ENCODE measurements around the gene NAA10.

DNA sequence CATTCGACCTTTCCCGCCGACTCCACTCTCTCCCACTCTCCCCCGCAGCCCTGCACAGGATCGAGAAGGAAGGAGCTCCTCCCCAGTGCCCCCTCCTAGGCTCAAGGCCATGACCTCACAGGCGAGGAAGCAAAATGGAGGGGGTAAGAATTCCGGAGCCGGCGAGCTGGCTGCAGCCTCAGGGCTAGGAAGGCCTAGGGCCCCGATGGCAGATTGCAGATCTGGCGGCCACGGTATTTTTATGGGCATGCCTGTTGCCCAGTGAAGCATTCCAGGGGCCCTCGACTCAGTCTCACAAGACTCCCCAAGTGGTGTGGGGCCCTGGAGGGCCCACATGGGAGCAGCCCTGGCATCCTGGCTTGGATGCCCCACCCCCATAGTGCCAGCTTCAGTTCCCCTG, 47.9 kb downstream of the NAA10 start:
- TF ChIP-seq, protein P1, sequence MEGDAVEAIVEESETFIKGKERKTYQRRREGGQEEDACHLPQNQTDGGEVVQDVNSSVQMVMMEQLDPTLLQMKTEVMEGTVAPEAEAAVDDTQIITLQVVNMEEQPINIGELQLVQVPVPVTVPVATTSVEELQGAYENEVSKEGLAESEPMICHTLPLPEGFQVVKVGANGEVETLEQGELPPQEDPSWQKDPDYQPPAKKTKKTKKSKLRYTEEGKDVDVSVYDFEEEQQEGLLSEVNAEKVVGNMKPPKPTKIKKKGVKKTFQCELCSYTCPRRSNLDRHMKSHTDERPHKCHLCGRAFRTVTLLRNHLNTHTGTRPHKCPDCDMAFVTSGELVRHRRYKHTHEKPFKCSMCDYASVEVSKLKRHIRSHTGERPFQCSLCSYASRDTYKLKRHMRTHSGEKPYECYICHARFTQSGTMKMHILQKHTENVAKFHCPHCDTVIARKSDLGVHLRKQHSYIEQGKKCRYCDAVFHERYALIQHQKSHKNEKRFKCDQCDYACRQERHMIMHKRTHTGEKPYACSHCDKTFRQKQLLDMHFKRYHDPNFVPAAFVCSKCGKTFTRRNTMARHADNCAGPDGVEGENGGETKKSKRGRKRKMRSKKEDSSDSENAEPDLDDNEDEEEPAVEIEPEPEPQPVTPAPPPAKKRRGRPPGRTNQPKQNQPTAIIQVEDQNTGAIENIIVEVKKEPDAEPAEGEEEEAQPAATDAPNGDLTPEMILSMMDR (IDR thresholded peaks at IDR 0.05; ENCODE audit: poor library complexity, severe bottlenecking): no peak
- TF ChIP-seq, protein P2, sequence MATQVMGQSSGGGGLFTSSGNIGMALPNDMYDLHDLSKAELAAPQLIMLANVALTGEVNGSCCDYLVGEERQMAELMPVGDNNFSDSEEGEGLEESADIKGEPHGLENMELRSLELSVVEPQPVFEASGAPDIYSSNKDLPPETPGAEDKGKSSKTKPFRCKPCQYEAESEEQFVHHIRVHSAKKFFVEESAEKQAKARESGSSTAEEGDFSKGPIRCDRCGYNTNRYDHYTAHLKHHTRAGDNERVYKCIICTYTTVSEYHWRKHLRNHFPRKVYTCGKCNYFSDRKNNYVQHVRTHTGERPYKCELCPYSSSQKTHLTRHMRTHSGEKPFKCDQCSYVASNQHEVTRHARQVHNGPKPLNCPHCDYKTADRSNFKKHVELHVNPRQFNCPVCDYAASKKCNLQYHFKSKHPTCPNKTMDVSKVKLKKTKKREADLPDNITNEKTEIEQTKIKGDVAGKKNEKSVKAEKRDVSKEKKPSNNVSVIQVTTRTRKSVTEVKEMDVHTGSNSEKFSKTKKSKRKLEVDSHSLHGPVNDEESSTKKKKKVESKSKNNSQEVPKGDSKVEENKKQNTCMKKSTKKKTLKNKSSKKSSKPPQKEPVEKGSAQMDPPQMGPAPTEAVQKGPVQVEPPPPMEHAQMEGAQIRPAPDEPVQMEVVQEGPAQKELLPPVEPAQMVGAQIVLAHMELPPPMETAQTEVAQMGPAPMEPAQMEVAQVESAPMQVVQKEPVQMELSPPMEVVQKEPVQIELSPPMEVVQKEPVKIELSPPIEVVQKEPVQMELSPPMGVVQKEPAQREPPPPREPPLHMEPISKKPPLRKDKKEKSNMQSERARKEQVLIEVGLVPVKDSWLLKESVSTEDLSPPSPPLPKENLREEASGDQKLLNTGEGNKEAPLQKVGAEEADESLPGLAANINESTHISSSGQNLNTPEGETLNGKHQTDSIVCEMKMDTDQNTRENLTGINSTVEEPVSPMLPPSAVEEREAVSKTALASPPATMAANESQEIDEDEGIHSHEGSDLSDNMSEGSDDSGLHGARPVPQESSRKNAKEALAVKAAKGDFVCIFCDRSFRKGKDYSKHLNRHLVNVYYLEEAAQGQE (IDR thresholded peaks at IDR 0.05; ENCODE audit: borderline replicate concordance): no peak
- TF ChIP-seq POLR2AphosphoS5 (IDR thresholded peaks at IDR 0.05): no peak
- TF ChIP-seq EZH2 (IDR thresholded peaks at IDR 0.05; ENCODE audit: borderline replicate concordance, insufficient read depth, low read length, poor library complexity, severe bottlenecking): no peak
- TF ChIP-seq EP300 (conservative IDR thresholded peaks at IDR 0.05; ENCODE audit: poor library complexity, severe bottlenecking): no peak
- TF ChIP-seq RAD21 (conservative IDR thresholded peaks at IDR 0.05): no peak
